Gastroesophageal sphincter (tissue), 3 donors: Measurements from ENCODE around the gene CCDC61.

ENCODE experiments used
- POLR2A ChIP-seq, 2 donors: fragments of 450-650 bp; IDR thresholded peaks; one replicate each; pipeline ENCODE4 v1.6.1; 2017; ENCODE audit warnings: antibody characterized with exemption in 2 of 2, mild to moderate bottlenecking in 2 of 2, moderate library complexity in 1 of 2
- POLR2AphosphoS5 ChIP-seq: sonication (generic); formaldehyde crosslinking; IDR thresholded peaks from one replicate; pipeline ENCODE4 v1.6.1; 2017; ENCODE audit warnings: antibody characterized with exemption
- TF ChIP-seq, protein P1 (sequence below), 4 experiments: fragments of 200-600 bp in 2 of 4; fragments of 450-650 bp in 2 of 4; sonication (generic) in 1 of 4; IDR thresholded peaks; one replicate each; pipeline ENCODE4 v1.5.1; 2017 to 2019; ENCODE audit warnings: antibody characterized with exemption in 4 of 4, mild to moderate bottlenecking in 2 of 4, moderate library complexity in 2 of 4

DNA sequence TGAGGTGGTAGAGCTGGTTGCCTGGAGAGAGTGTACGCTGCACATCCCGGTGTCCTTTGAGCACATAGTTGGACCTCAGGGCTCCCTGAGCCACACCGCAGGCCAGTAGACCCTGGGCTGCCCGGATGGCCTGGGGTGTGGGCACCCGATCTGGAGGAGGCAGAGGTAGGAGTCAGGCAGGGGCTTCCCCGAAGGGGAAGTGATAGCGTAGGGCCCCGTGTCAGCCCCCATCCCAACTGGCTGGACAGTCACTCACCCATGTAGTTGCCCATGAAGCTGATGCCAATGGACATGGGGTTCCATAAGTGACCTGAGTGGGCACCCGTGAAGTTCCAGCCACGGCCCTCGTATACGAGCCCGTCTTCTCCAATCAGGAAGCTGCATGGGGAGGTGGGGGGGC is 24.0 kb downstream of the CCDC61 start:
- TF ChIP-seq POLR2AphosphoS5 (no peak), POLR2A (IDR thresholded peaks at IDR 0.05) (no peak)
- TF ChIP-seq, protein P1, sequence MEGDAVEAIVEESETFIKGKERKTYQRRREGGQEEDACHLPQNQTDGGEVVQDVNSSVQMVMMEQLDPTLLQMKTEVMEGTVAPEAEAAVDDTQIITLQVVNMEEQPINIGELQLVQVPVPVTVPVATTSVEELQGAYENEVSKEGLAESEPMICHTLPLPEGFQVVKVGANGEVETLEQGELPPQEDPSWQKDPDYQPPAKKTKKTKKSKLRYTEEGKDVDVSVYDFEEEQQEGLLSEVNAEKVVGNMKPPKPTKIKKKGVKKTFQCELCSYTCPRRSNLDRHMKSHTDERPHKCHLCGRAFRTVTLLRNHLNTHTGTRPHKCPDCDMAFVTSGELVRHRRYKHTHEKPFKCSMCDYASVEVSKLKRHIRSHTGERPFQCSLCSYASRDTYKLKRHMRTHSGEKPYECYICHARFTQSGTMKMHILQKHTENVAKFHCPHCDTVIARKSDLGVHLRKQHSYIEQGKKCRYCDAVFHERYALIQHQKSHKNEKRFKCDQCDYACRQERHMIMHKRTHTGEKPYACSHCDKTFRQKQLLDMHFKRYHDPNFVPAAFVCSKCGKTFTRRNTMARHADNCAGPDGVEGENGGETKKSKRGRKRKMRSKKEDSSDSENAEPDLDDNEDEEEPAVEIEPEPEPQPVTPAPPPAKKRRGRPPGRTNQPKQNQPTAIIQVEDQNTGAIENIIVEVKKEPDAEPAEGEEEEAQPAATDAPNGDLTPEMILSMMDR (IDR thresholded peaks at IDR 0.05), result no peak
